HG02943 (cell line): Measurements from ENCODE around the gene PCNX2.
A peak's percentile ranks its signal among the peaks of the same experiment; 100 is the strongest.
"Not testable (repeated sequence)": the region's sequence is repeated elsewhere in the genome, so short reads cannot be mapped to it uniquely, and the experiment has no call there.

Experiments
- ATAC-seq: cut with Tn5 transposase; IDR thresholded peaks from one replicate; pipeline ENCODE4 v1.9.1; 2021; ENCODE audit warnings: mild to moderate bottlenecking, low read depth, moderate library complexity; ENCODE audit not compliant: unreplicated experiment

PCNX2 gene

DNA sequence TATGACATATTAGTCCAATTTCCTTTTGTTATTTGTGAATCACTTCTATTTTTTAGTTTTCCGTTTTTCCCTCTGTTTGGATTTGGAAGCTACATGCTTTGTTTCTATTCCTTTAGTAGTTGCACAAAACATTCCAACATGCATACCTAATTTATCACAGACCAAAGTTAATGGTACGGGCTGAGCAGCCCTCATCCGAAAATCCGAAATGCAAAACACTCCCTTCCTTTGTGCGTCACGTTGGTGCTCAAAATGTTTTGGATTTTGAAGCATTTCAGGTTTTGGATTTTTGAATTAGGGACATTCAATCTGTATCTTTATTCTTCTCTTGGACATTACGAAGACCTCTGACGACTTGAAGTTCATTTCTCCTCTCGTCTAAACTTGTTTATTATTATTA is 124.8 kb downstream of the PCNX2 start:
- no peak for ATAC-seq

- no peak for ATAC-seq
Measured at GRCh38 chr1:233168384-233168783, 127.1 kb downstream of the PCNX2 start.

GRCh38 chr1:233166896-233167295 is 128.6 kb downstream of the PCNX2 start:
- ATAC-seq, result no peak

GRCh38 chr1:233163696-233164095 is 131.8 kb downstream of the PCNX2 start:
- no peak for ATAC-seq

DNA sequence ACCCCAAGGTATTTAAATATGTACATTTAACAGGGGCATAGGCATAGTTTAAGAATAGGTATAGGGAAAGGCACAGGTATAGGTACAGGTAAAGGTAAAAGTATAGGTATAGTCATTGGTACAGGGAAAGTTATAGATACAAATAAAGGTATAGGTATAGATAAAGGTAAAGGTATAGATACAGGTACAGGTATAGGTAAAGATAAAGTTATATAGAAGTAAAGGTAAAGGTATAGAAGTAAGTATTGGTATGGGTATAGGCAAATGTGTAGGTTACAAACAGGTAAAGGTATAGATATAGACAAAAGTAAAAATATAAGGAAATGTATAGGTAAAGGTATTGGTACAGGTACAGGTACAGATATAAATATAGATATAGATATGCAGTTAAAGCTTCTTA is 137.2 kb downstream of the PCNX2 start:
- ATAC-seq, result no peak

GRCh38 chr1:233157245-233157644 is 138.3 kb downstream of the PCNX2 start:
- ATAC-seq, result no peak

DNA sequence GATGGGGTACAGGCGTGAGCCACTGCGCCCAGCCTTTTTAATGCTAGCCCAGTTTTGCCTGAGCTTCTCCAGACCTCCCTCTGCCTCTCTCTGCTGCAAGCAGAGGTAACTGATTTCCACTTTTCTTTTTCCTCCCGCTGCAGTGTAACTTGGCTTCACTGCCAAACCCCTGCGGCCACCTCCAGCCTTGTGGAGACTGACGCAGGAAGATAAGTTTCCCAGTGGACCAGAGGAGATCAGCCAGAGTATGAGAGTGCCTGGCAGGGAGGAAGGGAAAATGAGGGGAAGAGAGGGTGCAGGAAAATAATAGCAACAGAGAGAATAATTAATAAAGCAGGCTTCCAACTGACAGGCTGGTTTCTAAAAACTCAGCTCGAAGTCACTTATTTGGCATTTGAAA is 143.7 kb downstream of the PCNX2 start:
- no peak for ATAC-seq

- no peak for ATAC-seq
Measured at GRCh38 chr1:233144434-233144833, 151.1 kb downstream of the PCNX2 start.

GRCh38 chr1:233143241-233143640 is 152.3 kb downstream of the PCNX2 start:
- ATAC-seq, result no peak

DNA sequence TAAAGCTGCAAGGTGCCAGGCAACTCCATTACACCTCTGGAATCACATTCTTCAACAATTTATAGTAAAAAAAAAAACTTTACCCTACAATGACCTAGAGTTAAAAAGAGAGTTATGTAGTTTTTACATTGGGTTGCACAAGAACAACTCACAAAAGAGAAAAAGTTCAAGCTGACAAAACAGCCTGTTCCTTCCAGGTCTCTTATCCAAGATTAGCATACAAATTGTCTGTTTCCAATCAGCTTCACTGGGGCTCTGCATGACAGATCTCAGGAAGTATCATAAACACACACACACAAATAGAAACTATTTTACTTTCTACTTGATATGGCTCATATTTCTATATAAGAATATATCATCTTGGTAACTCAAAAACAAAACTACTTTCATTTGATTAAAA is 154.6 kb downstream of the PCNX2 start:
- no peak for ATAC-seq

DNA sequence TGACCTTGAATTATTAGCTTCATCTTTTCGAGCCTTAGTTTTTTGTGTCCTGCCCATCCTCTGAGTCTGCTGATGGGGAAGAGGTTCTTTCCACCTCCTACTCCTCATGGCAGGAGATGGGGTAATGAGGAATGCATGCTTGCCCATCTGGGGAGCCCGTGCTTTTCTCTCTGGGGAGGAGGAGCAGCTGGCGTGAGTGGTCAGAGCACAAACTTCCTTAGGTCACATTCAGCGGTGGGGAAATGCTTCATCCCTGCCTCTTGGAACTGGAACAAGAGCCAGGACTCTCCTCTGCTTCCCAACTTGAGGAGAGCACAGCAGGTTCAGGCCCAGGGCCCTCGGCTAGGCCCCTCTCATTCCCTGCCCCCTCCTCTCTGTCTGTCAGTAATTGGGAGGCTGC is 155.0 kb downstream of the PCNX2 start:
- no peak for ATAC-seq

- no peak for ATAC-seq
Measured at GRCh38 chr1:233138788-233139585, 156.5 kb downstream of the PCNX2 start.

- ATAC-seq, result no peak
Measured at GRCh38 chr1:233135833-233136232, 159.7 kb downstream of the PCNX2 start.

- ATAC-seq, result no peak
Measured at GRCh38 chr1:233132445-233132844, 163.1 kb downstream of the PCNX2 start.

DNA sequence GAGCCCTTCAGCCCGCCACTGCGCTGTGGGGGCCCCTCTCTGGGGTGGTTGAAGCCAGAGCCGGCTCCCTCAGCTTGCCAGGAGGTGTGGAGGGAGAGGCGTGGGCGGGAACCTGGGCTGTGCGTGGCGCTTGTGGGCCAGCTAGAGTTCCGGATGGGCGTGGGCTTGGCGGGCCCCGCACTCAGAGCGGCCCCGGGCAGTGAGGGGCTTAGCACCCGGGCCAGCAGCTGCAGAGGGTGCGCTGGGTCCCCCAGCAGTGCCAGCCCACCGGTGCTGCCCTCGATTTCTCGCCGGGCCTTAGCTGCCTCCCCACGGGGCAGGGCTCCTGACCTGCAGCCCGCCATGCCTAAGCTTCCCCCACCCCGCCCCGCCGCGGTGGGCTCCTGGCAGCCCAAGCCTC is 166.5 kb downstream of the PCNX2 start:
- ATAC-seq, result not testable (repeated sequence)

GRCh38 chr1:233127157-233127556 is 168.4 kb downstream of the PCNX2 start:
- ATAC-seq, result no peak

DNA sequence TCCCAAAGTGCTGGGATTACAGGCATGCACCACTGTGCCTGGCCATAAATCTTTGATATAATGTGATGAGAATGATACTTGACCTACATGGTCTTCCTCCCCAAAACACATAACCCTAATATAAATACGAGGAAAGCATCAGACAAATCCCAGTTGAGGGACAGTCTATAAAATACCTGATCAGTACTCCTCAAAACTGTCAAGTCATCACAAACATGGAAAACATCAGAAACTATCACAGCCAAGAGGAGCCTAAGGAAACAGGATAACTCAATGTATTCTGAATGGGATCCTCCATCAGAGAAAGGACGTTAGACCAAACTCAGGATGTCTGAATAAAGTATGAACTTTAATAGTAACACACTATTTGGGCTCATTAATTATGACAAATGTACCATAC is 172.7 kb downstream of the PCNX2 start:
- ATAC-seq, result no peak

DNA sequence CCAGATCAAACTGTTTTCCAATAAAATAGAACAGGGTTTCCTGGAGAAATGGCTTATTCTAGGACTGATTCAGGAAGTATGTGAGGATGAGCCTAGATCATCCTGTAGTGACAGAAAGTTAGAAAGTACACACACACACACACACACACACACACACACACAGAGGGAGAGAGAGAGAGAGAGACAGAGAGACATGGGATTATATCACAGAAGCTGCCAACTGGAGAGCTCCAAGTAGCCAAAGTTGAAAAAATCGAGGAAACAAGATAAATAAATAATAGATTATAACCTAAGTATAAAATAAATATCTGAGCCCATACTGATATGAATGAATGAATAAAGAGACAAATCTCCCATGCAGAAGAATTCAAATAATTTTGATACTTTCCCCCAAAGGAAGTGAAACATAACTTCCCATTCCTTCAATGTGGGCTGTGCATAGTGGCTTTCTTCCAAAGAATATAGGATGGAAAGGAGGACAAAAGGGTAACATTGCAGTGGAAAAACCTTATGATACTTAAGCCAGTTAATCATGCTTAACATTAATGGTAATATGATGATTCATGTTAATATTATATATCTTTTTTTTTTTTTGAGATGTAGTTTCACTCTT is 173.5 kb downstream of the PCNX2 start:
- ATAC-seq, result no peak

- ATAC-seq, result no peak
Measured at GRCh38 chr1:233114860-233115259, 180.7 kb downstream of the PCNX2 start.

- no peak for ATAC-seq
Measured at GRCh38 chr1:233114159-233114558, 181.4 kb downstream of the PCNX2 start.

DNA sequence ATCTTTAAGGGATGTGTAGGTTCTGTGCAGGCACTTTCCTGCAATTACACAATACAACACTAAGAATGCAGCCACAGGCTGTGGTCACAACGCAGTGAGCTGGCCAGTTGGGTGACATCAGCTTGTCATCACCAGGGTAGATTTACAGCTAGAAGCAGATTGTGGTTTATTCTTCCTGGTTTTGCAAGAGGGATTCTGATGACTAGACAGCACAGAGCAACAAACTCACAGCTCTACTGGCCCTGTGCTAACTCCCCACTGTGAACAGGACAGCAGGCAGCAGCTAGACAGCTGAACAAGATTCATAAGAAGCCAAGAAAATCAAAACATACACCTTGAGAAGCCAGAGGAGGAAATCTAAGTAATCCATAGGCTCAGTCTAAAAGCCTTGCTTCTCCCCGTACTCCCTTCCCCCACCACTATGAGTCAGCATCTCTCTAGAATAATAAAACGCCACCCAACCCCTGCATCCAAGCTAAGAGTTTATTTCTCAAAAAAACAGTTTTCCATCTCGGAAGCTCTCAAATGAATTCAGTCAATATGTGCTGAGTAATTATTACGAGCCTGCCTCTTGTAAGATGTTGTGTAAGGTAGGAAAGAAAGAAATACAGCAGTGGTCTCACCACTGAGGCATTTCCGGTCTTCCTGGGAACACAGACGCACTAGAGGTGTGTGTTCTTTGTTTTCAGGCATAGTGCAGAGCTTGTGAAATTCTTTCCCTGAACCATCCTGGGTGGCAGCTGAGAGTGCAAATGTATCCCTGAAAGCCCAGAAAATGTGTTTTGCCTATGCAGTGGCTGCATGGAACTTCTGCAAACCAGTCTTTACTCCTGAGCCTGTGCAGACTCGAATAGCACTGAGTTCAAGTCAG is 182.3 kb downstream of the PCNX2 start:
- peak; percentile 60 for ATAC-seq
